Thymus (tissue), 11 donors: ENCODE measurements around the gene ETNPPL. TPM values are rescaled to one million over a fixed set of nuclear protein-coding genes. Genes with fewer than 3 reads are reported as not detected.
"Not testable (repeated sequence)": the region's sequence is repeated elsewhere in the genome, so short reads cannot be mapped to it uniquely, and the experiment has no call there.

ENCODE experiments used
- DNase-seq, 9 donors: peaks; one replicate each; pipeline ENCODE4 v3.0.0-alpha.2; 2013; ENCODE audit warnings: low spot score in 9 of 9, low read depth in 6 of 9, missing footprints in 1 of 9
- H3K27ac ChIP-seq, 2 donors: one replicate each; pipeline ENCODE4 v1.5.1; 2013; ENCODE audit warnings: control low read depth in 1 of 2, low read depth in 1 of 2, low read length in 1 of 2, mild to moderate bottlenecking in 1 of 2, moderate library complexity in 1 of 2
- H3K27me3 ChIP-seq, 2 donors: one replicate each; pipeline ENCODE4 v1.5.1; 2013; ENCODE audit warnings: low read length in 1 of 2; ENCODE audit not compliant: control insufficient read depth in 2 of 2, insufficient read depth in 1 of 2
- H3K36me3 ChIP-seq, 2 donors: one replicate each; pipeline ENCODE4 v1.5.1; 2013; ENCODE audit warnings: low read length in 1 of 2, mild to moderate bottlenecking in 1 of 2, moderate library complexity in 1 of 2; ENCODE audit not compliant: control insufficient read depth in 2 of 2, insufficient read depth in 2 of 2
- H3K4me1 ChIP-seq, 2 donors: one replicate each; pipeline ENCODE4 v1.5.1; 2013; ENCODE audit warnings: low read length in 2 of 2; ENCODE audit not compliant: control insufficient read depth in 2 of 2, insufficient read depth in 2 of 2
- H3K4me3 ChIP-seq, 2 donors: one replicate each; pipeline ENCODE4 v1.5.1; 2013; ENCODE audit warnings: low read length in 2 of 2, control low read depth in 1 of 2, mild to moderate bottlenecking in 1 of 2
- H3K9me3 ChIP-seq, 2 donors: one replicate each; pipeline ENCODE4 v1.5.1; 2013; ENCODE audit warnings: low read length in 1 of 2, mild to moderate bottlenecking in 1 of 2; ENCODE audit not compliant: control insufficient read depth in 2 of 2, insufficient read depth in 1 of 2
- WGBS: extraction: QIAGEN DNeasy Blood & Tissue Kit; methylation state at CpG from one replicate; pipeline ENCODE4 v1.1.7; 2013; 5-methylcytosine and 5-hydroxymethylcytosine counted together
- polyA plus RNA-seq: library from polyadenylated mRNA; stranded (reverse); fragments of 200-250 nt; gene quantifications from one replicate; pipeline ENCODE4 v1.2.3, GENCODE V29; 2013
- total RNA-seq: library from RNA; stranded (reverse); fragments of 120-200 nt; gene quantifications from one replicate; pipeline ENCODE4 v1.2.4, GENCODE V29; 2013
- donor health status: healthy.

ETNPPL gene
- total and polyA plus RNA-seq, 2 donors, result 0.19 to 1.6 TPM

GRCh38 chr4:108710578-108710977 lies 52.3 kb downstream of the ETNPPL start:
- DNase-seq, H3K27ac ChIP-seq, H3K9me3 ChIP-seq, H3K4me1 ChIP-seq, H3K36me3 ChIP-seq, H3K4me3 ChIP-seq, H3K27me3 ChIP-seq: not testable (repeated sequence)
- WGBS, result 86% methylated on average over 7 of the region's 7 CpGs

- Histone ChIP-seq H3K27ac (no peak overlapping the region), H3K4me1 (no peaks in the 10 kb centered on the region), H3K4me3 (no peak overlapping the region), H3K9me3 (no peaks in the 10 kb centered on the region), H3K27me3 (no peaks in the 10 kb centered on the region), H3K36me3 (no peaks in the 10 kb centered on the region)
- 89% methylated on average over 7 of the region's 7 CpGs for WGBS
- no peak for DNase-seq
Measured at GRCh38 chr4:108709722-108710121, 53.1 kb downstream of the ETNPPL start.

GRCh38 chr4:108709234-108709633 lies 53.6 kb downstream of the ETNPPL start:
- H3K27me3 ChIP-seq, result no peaks in the 10 kb centered on the region
- no peaks in the 10 kb centered on the region for H3K36me3 ChIP-seq
- no peak overlapping the region for H3K27ac ChIP-seq
- 97% methylated on average over 10 of the region's 10 CpGs for WGBS
- no peak overlapping the region for H3K4me3 ChIP-seq
- no peak for DNase-seq
- H3K9me3 ChIP-seq, result no peaks in the 10 kb centered on the region
- H3K4me1 ChIP-seq, result no peaks in the 10 kb centered on the region

- Histone ChIP-seq H3K9me3 (no peaks in the 10 kb centered on the region), H3K4me1 (peaks cover 0 to 14% of the 10 kb centered on the region in 2 donors), H3K27me3 (no peaks in the 10 kb centered on the region), H3K4me3 (no peak overlapping the region), H3K27ac (no peak overlapping the region), H3K36me3 (no peaks in the 10 kb centered on the region)
- 72% methylated on average over 4 of the region's 4 CpGs for WGBS
- DNase-seq, result no peak
Measured at GRCh38 chr4:108706289-108706688, 56.6 kb downstream of the ETNPPL start.

GRCh38 chr4:108703966-108704365 lies 58.9 kb downstream of the ETNPPL start:
- WGBS, result 92% methylated on average over 2 of the region's 2 CpGs
- Histone ChIP-seq H3K4me3 (no peak overlapping the region), H3K4me1 (peaks cover 0 to 14% of the 10 kb centered on the region in 2 donors), H3K27ac (no peak overlapping the region), H3K36me3 (no peaks in the 10 kb centered on the region), H3K9me3 (no peaks in the 10 kb centered on the region), H3K27me3 (no peaks in the 10 kb centered on the region)
- DNase-seq, result no peak

GRCh38 chr4:108703370-108703769 lies 59.5 kb downstream of the ETNPPL start:
- H3K9me3 ChIP-seq, result no peaks in the 10 kb centered on the region
- no peak for DNase-seq
- no peaks in the 10 kb centered on the region for H3K27me3 ChIP-seq
- H3K4me1 ChIP-seq, result peaks cover 0 to 14% of the 10 kb centered on the region in 2 donors
- H3K36me3 ChIP-seq, result no peaks in the 10 kb centered on the region
- no peak overlapping the region for H3K4me3 ChIP-seq
- no peak overlapping the region for H3K27ac ChIP-seq

- Histone ChIP-seq H3K27me3 (no peaks in the 10 kb centered on the region), H3K4me1 (peaks cover 0 to 14% of the 10 kb centered on the region in 2 donors), H3K36me3 (no peaks in the 10 kb centered on the region), H3K9me3 (no peaks in the 10 kb centered on the region), H3K27ac (peak overlapping the region; percentile 49 to 56), H3K4me3 (no peak overlapping the region)
- peak in 6 of 9 donors; percentile 8 to 61 (median 28) for DNase-seq
- 7% methylated on average over 3 of the region's 3 CpGs for WGBS
Measured at GRCh38 chr4:108702960-108703359, 59.9 kb downstream of the ETNPPL start.

GRCh38 chr4:108700081-108700757 lies 62.6 kb downstream of the ETNPPL start:
- H3K4me1 ChIP-seq, result peaks cover 0 to 14% of the 10 kb centered on the region in 2 donors
- H3K27ac ChIP-seq, result no peak overlapping the region
- no peak for DNase-seq
- no peaks in the 10 kb centered on the region for H3K27me3 ChIP-seq
- H3K9me3 ChIP-seq, result no peaks in the 10 kb centered on the region
- no peaks in the 10 kb centered on the region for H3K36me3 ChIP-seq
- no peak overlapping the region for H3K4me3 ChIP-seq
- 17% methylated on average over 1 of the region's 1 CpG for WGBS

GRCh38 chr4:108696160-108696559 lies 66.7 kb downstream of the ETNPPL start:
- no peaks in the 10 kb centered on the region for H3K36me3 ChIP-seq
- H3K4me1 ChIP-seq, result peaks cover 0 to 7% of the 10 kb centered on the region in 2 donors
- H3K4me3 ChIP-seq, result no peak overlapping the region
- H3K27ac ChIP-seq, result no peak overlapping the region
- no peak for DNase-seq
- no peaks in the 10 kb centered on the region for H3K9me3 ChIP-seq
- no peaks in the 10 kb centered on the region for H3K27me3 ChIP-seq
- WGBS, result 98% methylated on average over 3 of the region's 3 CpGs
